Measurements from ENCODE around the gene CPA4.
"Not testable (repeated sequence)": the region's sequence is repeated elsewhere in the genome, so short reads cannot be mapped to it uniquely, and the experiment has no call there.

CPA4 gene

GRCh38 chr7:130292682-130293257 is at the start of gene CPA4:
TSS of gene CPA4 (plus strand) at chr7:130293161. CDS start at chr7:130293181, 20 bp downstream.
- no peak for DNase-seq

- DNase-seq = not testable (repeated sequence)
These were observed 49.5 kb upstream of the CPA4 start for GRCh38 chr7:130243486-130243885.

- DNase-seq = not testable (repeated sequence)
These were observed 46.5 kb upstream of the CPA4 start for GRCh38 chr7:130246491-130246890.

GRCh38 chr7:130248842-130249241 is 44.1 kb upstream of the CPA4 start:
- not testable (repeated sequence) for DNase-seq

GRCh38 chr7:130249626-130250025 is 43.3 kb upstream of the CPA4 start:
- not testable (repeated sequence) for DNase-seq

- DNase-seq = no peak
These were observed 38.4 kb upstream of the CPA4 start for GRCh38 chr7:130254555-130254954.

- no peak for DNase-seq
These were observed 36.3 kb upstream of the CPA4 start for GRCh38 chr7:130256704-130257103.

- DNase-seq = no peak
These were observed 34.4 kb upstream of the CPA4 start for GRCh38 chr7:130258494-130259078.

GRCh38 chr7:130262448-130262847 is 30.5 kb upstream of the CPA4 start:
- DNase-seq = no peak

- DNase-seq = no peak
These were observed 29.8 kb upstream of the CPA4 start for GRCh38 chr7:130263130-130263529.

GRCh38 chr7:130266258-130266960 is 26.6 kb upstream of the CPA4 start, which contains the start of gene CPA2:
TSS of gene CPA2 (plus strand) at chr7:130266863. CDS start at chr7:130266882, 19 bp downstream.
- no peak for DNase-seq

- no peak for DNase-seq
These were observed 26.0 kb upstream of the CPA4 start for GRCh38 chr7:130266961-130267321.

- no peak for DNase-seq
These were observed 24.3 kb upstream of the CPA4 start for GRCh38 chr7:130268463-130269317.

GRCh38 chr7:130269318-130269694 is 23.7 kb upstream of the CPA4 start:
- no peak for DNase-seq

GRCh38 chr7:130270947-130271800 is 21.8 kb upstream of the CPA4 start:
- DNase-seq = peak; percentile 21 to 41

GRCh38 chr7:130272381-130273080 is 20.4 kb upstream of the CPA4 start:
- DNase-seq = peak; percentile 65 to 83

- DNase-seq = peak; percentile 95
These were observed 19.7 kb upstream of the CPA4 start for GRCh38 chr7:130273081-130273932.

- DNase-seq = peak; percentile 59 to 79
These were observed 19.1 kb upstream of the CPA4 start for GRCh38 chr7:130273933-130274255.

GRCh38 chr7:130274296-130274695 is 18.7 kb upstream of the CPA4 start:
- DNase-seq = no peak

GRCh38 chr7:130274983-130275591 is 17.9 kb upstream of the CPA4 start:
- peak in 1 of 2 experiments; percentile 35 for DNase-seq
